Peyer's patch (tissue), 4 donors: ENCODE measurements around the gene SSBP1. TPM values are rescaled to one million over a fixed set of nuclear protein-coding genes. Genes with fewer than 3 reads are reported as not detected.

Experiments
- DNase-seq, 3 donors: peaks; one replicate each; pipeline ENCODE4 v3.0.0-alpha.2; 2017 to 2019
- H3K27ac ChIP-seq, 4 donors: fragments of 200-600 bp; sonication (generic); one replicate each; pipeline ENCODE4 v1.5.1; 2016 to 2019
- H3K27me3 ChIP-seq, 2 donors: fragments of 200-600 bp; sonication (generic); one replicate each; pipeline ENCODE4 v1.5.1; 2019
- H3K36me3 ChIP-seq, 3 donors: fragments of 200-600 bp; sonication (generic); one replicate each; pipeline ENCODE4 v1.5.1; 2016 to 2019
- H3K4me1 ChIP-seq, 4 donors: fragments of 200-600 bp; sonication (generic); one replicate each; pipeline ENCODE4 v1.5.1; 2016 to 2019
- H3K4me3 ChIP-seq, 4 donors: fragments of 200-600 bp; sonication (generic); 1 replicate in 3 of 4; 2 replicates in 1 of 4; pipeline ENCODE4 v1.5.1; 2016 to 2019; ENCODE audit warnings: mild to moderate bottlenecking in 1 of 4
- H3K9me3 ChIP-seq, 4 donors: fragments of 200-600 bp; sonication (generic); one replicate each; pipeline ENCODE4 v1.5.1; 2016 to 2019; ENCODE audit warnings: mild to moderate bottlenecking in 1 of 4
- POLR2A ChIP-seq, 2 donors: fragments of 450-650 bp; IDR thresholded peaks; one replicate each; pipeline ENCODE4 v1.5.1; 2017; ENCODE audit warnings: antibody characterized with exemption in 2 of 2, mild to moderate bottlenecking in 2 of 2, moderate library complexity in 2 of 2
- total RNA-seq, 4 donors: library from RNA; depleted of rRNA; stranded (reverse); fragments of >200 nt; gene quantifications; one replicate each; pipeline ENCODE4 v1.1.0, GENCODE V29; 2016
- TF ChIP-seq, protein P1 (sequence below), 6 experiments: fragments of 450-650 bp in 4 of 6; fragments of 200-600 bp in 2 of 6; sonication (generic) in 1 of 6; IDR thresholded peaks; one replicate each; pipeline ENCODE4 v1.5.1; 2017 to 2019; ENCODE audit warnings: antibody characterized with exemption in 6 of 6, mild to moderate bottlenecking in 3 of 6, moderate library complexity in 1 of 6

The SSBP1 gene
- total RNA-seq, 4 donors from 2014 or later = 54.4 to 106 (median 67.7) TPM

DNA sequence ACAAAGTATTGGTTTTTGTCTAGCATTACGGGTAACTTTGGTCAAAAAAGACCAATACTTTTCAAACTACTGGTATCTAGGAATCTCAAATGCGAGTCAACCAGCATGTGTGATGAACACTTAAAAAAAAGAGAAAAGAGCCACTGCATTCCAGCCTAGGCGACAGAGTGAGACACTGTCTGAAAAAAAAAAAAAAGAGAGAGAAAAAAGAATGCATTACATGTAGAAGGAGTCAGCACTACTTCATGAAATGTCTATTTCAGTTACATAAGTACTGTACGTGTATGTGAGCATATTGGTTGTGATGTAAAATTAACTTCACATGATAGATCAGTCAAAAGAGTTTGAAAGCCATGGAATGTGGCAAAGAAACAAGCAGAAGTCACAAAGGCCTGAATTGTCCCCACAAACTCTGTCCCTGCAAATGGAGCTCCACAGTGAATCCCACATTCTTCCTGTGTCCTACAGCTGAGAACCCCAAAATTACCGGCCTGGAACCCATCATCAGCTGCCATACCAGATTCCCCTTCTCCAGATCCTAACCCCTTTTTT lies 37.8 kb upstream of the SSBP1 start:
- DNase-seq = no peak
- TF ChIP-seq, protein P1, sequence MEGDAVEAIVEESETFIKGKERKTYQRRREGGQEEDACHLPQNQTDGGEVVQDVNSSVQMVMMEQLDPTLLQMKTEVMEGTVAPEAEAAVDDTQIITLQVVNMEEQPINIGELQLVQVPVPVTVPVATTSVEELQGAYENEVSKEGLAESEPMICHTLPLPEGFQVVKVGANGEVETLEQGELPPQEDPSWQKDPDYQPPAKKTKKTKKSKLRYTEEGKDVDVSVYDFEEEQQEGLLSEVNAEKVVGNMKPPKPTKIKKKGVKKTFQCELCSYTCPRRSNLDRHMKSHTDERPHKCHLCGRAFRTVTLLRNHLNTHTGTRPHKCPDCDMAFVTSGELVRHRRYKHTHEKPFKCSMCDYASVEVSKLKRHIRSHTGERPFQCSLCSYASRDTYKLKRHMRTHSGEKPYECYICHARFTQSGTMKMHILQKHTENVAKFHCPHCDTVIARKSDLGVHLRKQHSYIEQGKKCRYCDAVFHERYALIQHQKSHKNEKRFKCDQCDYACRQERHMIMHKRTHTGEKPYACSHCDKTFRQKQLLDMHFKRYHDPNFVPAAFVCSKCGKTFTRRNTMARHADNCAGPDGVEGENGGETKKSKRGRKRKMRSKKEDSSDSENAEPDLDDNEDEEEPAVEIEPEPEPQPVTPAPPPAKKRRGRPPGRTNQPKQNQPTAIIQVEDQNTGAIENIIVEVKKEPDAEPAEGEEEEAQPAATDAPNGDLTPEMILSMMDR (IDR thresholded peaks at IDR 0.05) = no peak
- no peak for TF ChIP-seq POLR2A (IDR thresholded peaks at IDR 0.05)
- Histone ChIP-seq H3K4me1 (peaks cover 0 to 41% (median 4%) of the 10 kb centered on the region in 4 donors), H3K36me3 (no peaks in the 10 kb centered on the region), H3K27ac (peak overlapping the region in 3 of 4 donors; percentile 86 to 92 (median 89)), H3K9me3 (no peaks in the 10 kb centered on the region), H3K27me3 (no peaks in the 10 kb centered on the region), H3K4me3 (peak overlapping the region in 3 of 4 donors; percentile 85 to 96 (median 94))

DNA sequence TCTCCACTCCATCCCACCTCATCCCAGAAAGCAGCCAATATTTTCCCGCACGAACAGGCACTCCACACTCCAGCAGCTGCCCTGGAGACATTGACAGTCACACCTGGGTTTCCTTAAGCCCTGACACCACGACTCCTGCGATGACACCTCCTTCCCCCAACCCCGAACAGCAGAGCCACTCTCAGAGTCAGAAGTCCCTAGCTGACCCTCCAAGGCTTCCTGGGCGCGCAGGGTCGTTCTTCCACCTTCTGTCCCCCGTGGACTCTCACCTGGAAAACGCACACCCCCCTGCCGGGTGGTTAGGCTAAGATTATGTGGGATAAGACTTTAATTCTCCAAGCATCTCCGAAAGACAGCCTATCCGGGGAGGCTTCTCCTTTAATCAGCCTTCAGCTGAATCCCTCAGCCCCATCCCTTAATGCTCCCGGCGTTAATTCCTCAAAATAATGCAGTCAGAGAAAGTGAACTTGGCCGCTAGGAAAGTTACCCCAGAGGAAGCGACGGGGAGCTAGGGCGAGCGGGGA lies 37.2 kb upstream of the SSBP1 start:
- peaks cover 0 to 41% (median 4%) of the 10 kb centered on the region in 4 donors for H3K4me1 ChIP-seq

DNA sequence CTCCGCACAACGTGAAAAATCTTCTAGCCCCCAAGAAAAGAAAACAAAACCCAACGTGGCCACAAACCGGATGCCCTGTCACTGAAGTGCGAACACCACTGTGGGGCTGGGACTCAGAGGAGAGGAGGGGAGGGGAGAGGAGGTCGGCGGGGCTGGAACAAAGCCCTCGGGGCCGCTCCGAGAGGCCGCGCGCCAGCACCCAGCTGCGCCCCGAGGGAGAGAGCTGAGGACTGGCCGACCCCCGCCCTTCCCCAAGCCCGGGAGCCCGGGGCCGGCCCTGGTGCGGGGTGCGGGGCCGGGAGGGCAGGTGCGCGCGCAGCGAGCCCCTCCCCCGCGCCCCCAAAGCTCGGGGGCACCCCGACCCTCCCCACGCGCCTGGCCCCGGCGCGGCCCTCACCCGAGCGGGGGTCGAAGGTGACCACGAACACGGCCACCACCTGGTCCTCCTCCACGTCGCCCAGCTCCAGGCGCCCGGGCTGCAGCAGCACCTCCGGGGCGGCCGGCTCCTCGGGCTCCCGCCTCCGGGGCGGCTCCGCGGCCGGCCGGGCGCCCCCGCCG lies 36.6 kb upstream of the SSBP1 start:
- DNase-seq = peak; percentile 62 to 83 (median 70)
- H3K27ac ChIP-seq = peak overlapping the region; percentile 86 to 92 (median 89)
- no peaks in the 10 kb centered on the region for H3K9me3 ChIP-seq
- no peaks in the 10 kb centered on the region for H3K27me3 ChIP-seq
- peaks cover 0 to 35% (median 4%) of the 10 kb centered on the region in 4 donors for H3K4me1 ChIP-seq
- TF ChIP-seq, protein P1 (IDR thresholded peaks at IDR 0.05) = no peak
- TF ChIP-seq POLR2A (IDR thresholded peaks at IDR 0.05) = no peak
- no peaks in the 10 kb centered on the region for H3K36me3 ChIP-seq
- peak overlapping the region; percentile 85 to 96 (median 92) for H3K4me3 ChIP-seq

More for the DNA sequence above, 37.2 kb upstream of the SSBP1 start:
- no peak for TF ChIP-seq POLR2A (IDR thresholded peaks at IDR 0.05)
- peak in 1 of 3 donors; percentile 48 for DNase-seq
- Histone ChIP-seq H3K27me3 (no peaks in the 10 kb centered on the region), H3K27ac (peak overlapping the region; percentile 86 to 92 (median 89)), H3K9me3 (no peaks in the 10 kb centered on the region), H3K36me3 (no peaks in the 10 kb centered on the region), H3K4me3 (peak overlapping the region; percentile 85 to 96 (median 92))

DNA sequence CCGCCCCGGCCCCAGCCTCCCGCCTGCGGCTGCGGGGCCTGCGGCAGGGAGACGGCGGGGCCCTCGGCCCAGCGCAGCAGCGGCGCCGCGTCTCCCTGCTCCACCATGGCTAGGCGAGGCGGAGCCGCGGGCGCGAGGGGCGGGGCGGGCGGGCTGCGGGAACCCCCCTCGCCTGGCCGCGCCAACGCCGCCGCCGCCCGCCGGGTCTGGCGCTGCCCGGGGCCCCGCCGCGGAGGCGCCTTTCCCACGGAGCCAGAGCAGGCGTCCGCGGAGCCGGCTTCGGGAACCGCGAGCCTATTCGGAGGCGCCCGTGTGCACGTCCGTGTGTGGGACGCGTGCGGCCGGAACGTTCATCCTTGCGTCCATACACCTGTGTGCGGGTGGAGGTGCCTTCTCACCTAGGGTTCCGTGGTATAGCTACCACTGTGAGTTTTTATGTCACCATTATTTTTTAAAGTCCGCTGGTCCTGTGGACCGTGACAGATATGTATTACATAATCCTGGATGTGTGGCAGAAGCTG lies 36.1 kb upstream of the SSBP1 start, which contains the start of gene DENND11:
TSS of gene DENND11 (minus strand) at position 120 of the 521 bp plus-strand sequence. CDS start at position 107, 13 bp downstream.
- DNase-seq = peak; percentile 41 to 75 (median 65)
- Histone ChIP-seq H3K4me1 (peaks cover 0 to 32% (median 4%) of the 10 kb centered on the region in 4 donors), H3K9me3 (no peaks in the 10 kb centered on the region)

GRCh38 chr7:141702892-141703291 lies 35.3 kb upstream of the SSBP1 start:
- no peak for TF ChIP-seq POLR2A (IDR thresholded peaks at IDR 0.05)
- TF ChIP-seq, protein P1 (IDR thresholded peaks at IDR 0.05) = no peak
- Histone ChIP-seq H3K4me3 (peak overlapping the region in 2 of 4 donors; percentile 90 to 94), H3K9me3 (no peaks in the 10 kb centered on the region)

More for the DNA sequence above, 36.1 kb upstream of the SSBP1 start, which contains the start of gene DENND11:
- Histone ChIP-seq H3K4me3 (peak within 1 kb of the TSS; percentile 85 to 96 (median 92)), H3K27ac (peak within 1 kb of the TSS; percentile 86 to 92 (median 89)), H3K36me3 (no peaks in the 10 kb centered on the region), H3K27me3 (no peaks in the 10 kb centered on the region)
- TF ChIP-seq POLR2A (IDR thresholded peaks at IDR 0.05) = no peak
- TF ChIP-seq, protein P1 (IDR thresholded peaks at IDR 0.05) = no peak

DNA sequence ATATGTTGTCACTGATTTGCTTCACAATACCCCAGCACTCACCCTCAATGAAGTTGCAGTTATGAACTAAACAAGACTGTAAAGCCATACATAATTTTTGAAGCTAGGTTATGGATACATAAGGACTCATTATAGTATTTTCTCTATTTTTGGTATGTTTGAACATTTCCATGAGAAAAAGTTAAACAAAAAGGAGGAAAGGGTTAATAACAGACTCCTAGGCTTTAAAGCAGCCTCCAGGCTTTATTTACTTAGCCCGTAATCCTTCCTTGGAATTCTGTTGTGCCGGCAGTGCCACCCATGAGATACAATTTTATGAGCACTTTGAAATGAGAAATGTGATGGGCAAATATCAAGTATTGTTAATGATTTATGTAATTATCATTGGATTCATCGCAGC lies 34.0 kb upstream of the SSBP1 start:
- TF ChIP-seq, protein P1 (IDR thresholded peaks at IDR 0.05) = no peak
- TF ChIP-seq POLR2A (IDR thresholded peaks at IDR 0.05) = no peak
- no peak overlapping the region for H3K27ac ChIP-seq

More at GRCh38 chr7:141702892-141703291, 35.3 kb upstream of the SSBP1 start:
- no peak overlapping the region for H3K27ac ChIP-seq
- H3K36me3 ChIP-seq = no peaks in the 10 kb centered on the region
- no peaks in the 10 kb centered on the region for H3K27me3 ChIP-seq
- no peak for DNase-seq
- H3K4me1 ChIP-seq = peaks cover 0 to 32% (median 4%) of the 10 kb centered on the region in 4 donors

More for the DNA sequence above, 34.0 kb upstream of the SSBP1 start:
- H3K36me3 ChIP-seq = no peaks in the 10 kb centered on the region
- DNase-seq = no peak
- H3K4me1 ChIP-seq = peaks cover 0 to 27% (median 4%) of the 10 kb centered on the region in 4 donors
- H3K27me3 ChIP-seq = no peaks in the 10 kb centered on the region
- H3K9me3 ChIP-seq = no peaks in the 10 kb centered on the region
- no peak overlapping the region for H3K4me3 ChIP-seq
